Suprapubic skin (tissue), 4 donors: ENCODE results near the gene ZDHHC12. TPM values are rescaled to one million over a fixed set of nuclear protein-coding genes. Genes with fewer than 3 reads are reported as not detected.

ENCODE experiments used
- DNase-seq, 2 donors: peaks; one replicate each; pipeline ENCODE4 v3.0.0-alpha.2; 2019; ENCODE audit warnings: low spot score in 2 of 2
- H3K27ac ChIP-seq: fragments of 200-600 bp; sonication (generic); one replicate; pipeline ENCODE4 v1.5.1; 2019
- H3K27me3 ChIP-seq: fragments of 200-600 bp; sonication (generic); one replicate; pipeline ENCODE4 v1.5.1; 2019
- H3K36me3 ChIP-seq: fragments of 200-600 bp; sonication (generic); one replicate; pipeline ENCODE4 v1.5.1; 2019
- H3K4me1 ChIP-seq: fragments of 200-600 bp; sonication (generic); one replicate; pipeline ENCODE4 v1.5.1; 2019
- H3K4me3 ChIP-seq: fragments of 200-600 bp; sonication (generic); one replicate; pipeline ENCODE4 v1.5.1; 2019; ENCODE audit warnings: mild to moderate bottlenecking
- H3K9me3 ChIP-seq: fragments of 200-600 bp; sonication (generic); one replicate; pipeline ENCODE4 v1.5.1; 2019
- EP300 ChIP-seq: sonication (generic); formaldehyde crosslinking; IDR thresholded peaks from one replicate; pipeline ENCODE4 v1.6.1; 2017; ENCODE audit warnings: antibody characterized with exemption
- POLR2A ChIP-seq, 2 donors: fragments of 450-650 bp; IDR thresholded peaks; one replicate each; pipeline ENCODE4 v1.6.1; 2017; ENCODE audit warnings: antibody characterized with exemption in 2 of 2, mild to moderate bottlenecking in 2 of 2, moderate library complexity in 2 of 2
- POLR2AphosphoS5 ChIP-seq, 3 donors: sonication (generic); formaldehyde crosslinking; IDR thresholded peaks; one replicate each; pipeline ENCODE4 v1.6.1; 2017; ENCODE audit warnings: antibody characterized with exemption in 3 of 3
- WGBS: methylation state at CpG from one replicate; pipeline ENCODE4 v1.1.5; 2018; 5-methylcytosine and 5-hydroxymethylcytosine counted together
- total RNA-seq, 4 donors: library from RNA; depleted of rRNA; stranded (reverse); fragments of >200 nt; gene quantifications; one replicate each; pipeline ENCODE4 v1.1.0, GENCODE V29; 2016
- TF ChIP-seq, protein P1 (sequence below), 2 donors: fragments of 200-600 bp in 1 of 2; fragments of 450-650 bp in 1 of 2; sonication (generic) in 1 of 2; IDR thresholded peaks; one replicate each; pipeline ENCODE4 v1.5.1; 2016 to 2019; ENCODE audit warnings: antibody characterized with exemption in 2 of 2, mild to moderate bottlenecking in 1 of 2, moderate library complexity in 1 of 2

Gene ZDHHC12
- total RNA-seq, 4 donors from 2014 or later: 31.5 to 90.5 (median 75.0) TPM

DNA sequence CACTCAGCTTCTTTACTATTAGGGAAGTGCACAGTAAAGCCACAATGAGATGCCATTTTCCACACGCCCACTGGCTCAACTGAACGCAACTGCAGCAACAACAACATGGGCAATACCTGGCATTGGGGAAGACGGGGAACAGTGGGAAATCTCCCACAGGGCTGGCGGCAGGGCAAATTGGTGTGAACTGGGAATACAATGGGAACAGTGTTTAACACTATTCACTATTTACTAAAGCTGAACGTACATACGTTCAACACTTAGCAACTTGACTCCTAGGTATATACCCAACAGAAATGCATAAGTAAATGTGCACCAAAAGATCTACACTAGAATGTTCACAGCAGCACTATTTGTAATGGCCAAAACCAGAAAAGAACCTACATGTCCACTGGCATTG, 33.7 kb upstream of the ZDHHC12 start:
- TF ChIP-seq POLR2AphosphoS5 (IDR thresholded peaks at IDR 0.05) (no peak), EP300 (no peak), POLR2A (IDR thresholded peaks at IDR 0.05) (no peak)
- TF ChIP-seq, protein P1, sequence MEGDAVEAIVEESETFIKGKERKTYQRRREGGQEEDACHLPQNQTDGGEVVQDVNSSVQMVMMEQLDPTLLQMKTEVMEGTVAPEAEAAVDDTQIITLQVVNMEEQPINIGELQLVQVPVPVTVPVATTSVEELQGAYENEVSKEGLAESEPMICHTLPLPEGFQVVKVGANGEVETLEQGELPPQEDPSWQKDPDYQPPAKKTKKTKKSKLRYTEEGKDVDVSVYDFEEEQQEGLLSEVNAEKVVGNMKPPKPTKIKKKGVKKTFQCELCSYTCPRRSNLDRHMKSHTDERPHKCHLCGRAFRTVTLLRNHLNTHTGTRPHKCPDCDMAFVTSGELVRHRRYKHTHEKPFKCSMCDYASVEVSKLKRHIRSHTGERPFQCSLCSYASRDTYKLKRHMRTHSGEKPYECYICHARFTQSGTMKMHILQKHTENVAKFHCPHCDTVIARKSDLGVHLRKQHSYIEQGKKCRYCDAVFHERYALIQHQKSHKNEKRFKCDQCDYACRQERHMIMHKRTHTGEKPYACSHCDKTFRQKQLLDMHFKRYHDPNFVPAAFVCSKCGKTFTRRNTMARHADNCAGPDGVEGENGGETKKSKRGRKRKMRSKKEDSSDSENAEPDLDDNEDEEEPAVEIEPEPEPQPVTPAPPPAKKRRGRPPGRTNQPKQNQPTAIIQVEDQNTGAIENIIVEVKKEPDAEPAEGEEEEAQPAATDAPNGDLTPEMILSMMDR (IDR thresholded peaks at IDR 0.05): no peak
- 85% methylated on average over 6 of the region's 6 CpGs for WGBS
- H3K27me3 ChIP-seq: no peaks in the 10 kb centered on the region
- no peaks in the 10 kb centered on the region for H3K4me1 ChIP-seq
- DNase-seq: no peak
- H3K4me3 ChIP-seq: no peak overlapping the region
- peaks cover 15% of the 10 kb centered on the region for H3K36me3 ChIP-seq
- no peak overlapping the region for H3K27ac ChIP-seq
- no peaks in the 10 kb centered on the region for H3K9me3 ChIP-seq

DNA sequence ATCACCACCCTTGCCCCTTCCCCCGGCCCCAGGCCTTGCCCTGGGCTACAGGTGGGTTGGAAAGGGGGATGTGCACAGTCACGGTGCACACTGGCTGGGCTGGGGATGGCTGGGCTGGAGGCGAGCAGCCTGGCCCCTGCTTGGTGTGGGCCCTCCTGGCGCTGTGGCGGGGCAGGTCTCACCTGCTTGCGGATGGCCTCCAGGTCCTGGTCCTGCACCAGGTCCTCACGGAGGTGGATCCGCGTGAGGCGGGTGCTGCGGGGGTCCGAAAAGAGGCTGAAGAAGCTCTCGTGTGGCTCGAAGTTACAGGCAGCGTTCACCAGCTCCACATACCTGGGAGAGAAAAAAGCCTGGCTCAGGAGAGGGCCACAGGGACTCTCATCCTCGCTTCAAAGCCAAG, 29.7 kb upstream of the ZDHHC12 start:
- no peak for DNase-seq
- WGBS: 97% methylated on average over 15 of the region's 16 CpGs
- Histone ChIP-seq H3K27me3 (no peaks in the 10 kb centered on the region), H3K36me3 (peaks cover 43% of the 10 kb centered on the region), H3K9me3 (no peaks in the 10 kb centered on the region), H3K27ac (no peak overlapping the region), H3K4me3 (no peak overlapping the region), H3K4me1 (no peaks in the 10 kb centered on the region)
- no peak for TF ChIP-seq POLR2A (IDR thresholded peaks at IDR 0.05)
- TF ChIP-seq EP300: no peak
- no peak for TF ChIP-seq POLR2AphosphoS5 (IDR thresholded peaks at IDR 0.05)
- TF ChIP-seq, protein P1 (IDR thresholded peaks at IDR 0.05): no peak

DNA sequence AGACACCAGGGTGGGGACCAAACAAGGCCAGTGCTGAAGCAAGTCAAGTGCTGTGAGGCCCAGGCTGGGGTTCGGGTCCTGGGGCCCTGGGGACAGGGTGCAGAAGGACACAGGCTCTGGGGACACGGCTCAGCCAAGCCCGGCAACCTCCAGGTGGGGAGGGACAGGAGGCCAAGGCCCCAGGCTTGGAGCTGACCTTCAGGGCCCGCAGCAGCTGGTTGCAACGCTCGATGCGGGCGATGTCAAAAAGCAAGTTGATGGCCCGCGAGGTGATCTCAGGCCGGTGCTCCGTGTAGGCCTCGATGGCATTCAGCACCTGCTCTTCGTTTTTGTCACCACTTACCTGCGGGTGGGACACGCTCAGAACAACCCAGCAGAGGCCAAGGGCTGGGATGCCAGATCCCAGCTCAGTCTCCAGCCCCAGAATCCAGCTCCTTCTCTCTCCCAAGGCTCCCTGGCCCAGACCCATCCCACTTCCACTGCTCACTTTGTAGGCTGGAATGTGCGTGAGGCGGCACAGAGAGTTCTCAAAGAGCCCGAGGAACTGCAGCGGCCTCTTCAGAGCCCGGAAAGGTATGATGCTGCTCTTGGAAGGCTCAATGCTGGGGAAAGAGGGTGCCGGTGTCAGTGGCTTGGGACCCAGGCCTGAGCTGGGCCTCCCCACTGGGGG, 27.1 kb upstream of the ZDHHC12 start:
- 94% methylated on average over 7 of the region's 22 CpGs for WGBS
- TF ChIP-seq EP300 (no peak), POLR2AphosphoS5 (IDR thresholded peaks at IDR 0.05) (no peak), POLR2A (IDR thresholded peaks at IDR 0.05) (no peak)
- TF ChIP-seq, protein P1 (IDR thresholded peaks at IDR 0.05): no peak
- Histone ChIP-seq H3K36me3 (peaks cover 63% of the 10 kb centered on the region), H3K9me3 (no peaks in the 10 kb centered on the region), H3K27ac (no peak overlapping the region), H3K4me1 (no peaks in the 10 kb centered on the region), H3K4me3 (no peak overlapping the region), H3K27me3 (no peaks in the 10 kb centered on the region)
- DNase-seq: no peak

DNA sequence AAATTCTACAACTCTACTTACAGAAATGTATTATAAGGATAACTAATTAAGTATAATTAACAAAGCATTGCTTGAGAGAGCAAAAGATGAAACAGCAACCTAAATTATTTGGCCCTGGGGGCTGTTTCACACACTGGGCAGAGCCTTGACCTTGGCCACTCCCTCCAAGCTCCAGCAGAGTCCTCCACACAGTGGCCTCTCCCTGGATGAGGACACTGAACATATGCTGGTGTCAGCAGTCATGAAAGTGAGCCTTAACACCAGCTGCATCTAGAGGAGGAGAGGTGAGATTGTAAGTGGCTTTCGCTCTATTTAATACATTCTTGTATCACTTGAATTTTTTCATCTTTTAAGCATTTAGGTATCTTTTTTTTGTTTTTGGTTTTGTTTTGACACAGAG, 23.3 kb upstream of the ZDHHC12 start:
- Histone ChIP-seq H3K27ac (no peak overlapping the region), H3K4me3 (no peak overlapping the region), H3K36me3 (peaks cover 52% of the 10 kb centered on the region), H3K27me3 (no peaks in the 10 kb centered on the region), H3K9me3 (no peaks in the 10 kb centered on the region), H3K4me1 (no peaks in the 10 kb centered on the region)
- WGBS: 93% methylated on average over 1 of the region's 1 CpG
- TF ChIP-seq POLR2A (IDR thresholded peaks at IDR 0.05) (no peak), EP300 (no peak), POLR2AphosphoS5 (IDR thresholded peaks at IDR 0.05) (no peak)
- TF ChIP-seq, protein P1 (IDR thresholded peaks at IDR 0.05): no peak
- no peak for DNase-seq

DNA sequence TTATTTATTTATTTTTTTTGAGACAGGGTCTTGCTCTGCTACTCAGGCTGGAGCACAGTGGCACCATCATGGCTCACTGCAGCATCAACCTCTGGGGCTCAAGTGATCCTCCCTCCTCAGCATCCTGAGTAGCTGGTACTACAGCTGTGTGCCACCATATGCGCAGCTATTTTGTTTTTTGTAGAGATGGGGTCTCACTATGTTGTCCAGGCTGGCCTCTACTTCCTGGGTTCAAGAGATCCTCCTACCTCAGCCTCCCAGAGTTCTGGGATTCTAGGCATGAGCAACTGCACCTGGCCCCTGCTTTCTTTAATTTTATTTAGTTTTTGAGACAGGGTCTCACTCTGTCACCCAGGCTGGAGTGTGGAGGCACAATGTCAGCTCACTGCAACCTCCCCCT, 19.5 kb upstream of the ZDHHC12 start:
- Histone ChIP-seq H3K4me3 (no peak overlapping the region), H3K4me1 (no peaks in the 10 kb centered on the region), H3K27me3 (no peaks in the 10 kb centered on the region), H3K27ac (no peak overlapping the region), H3K36me3 (peaks cover 58% of the 10 kb centered on the region), H3K9me3 (no peaks in the 10 kb centered on the region)
- TF ChIP-seq POLR2A (IDR thresholded peaks at IDR 0.05) (no peak), EP300 (no peak), POLR2AphosphoS5 (IDR thresholded peaks at IDR 0.05) (no peak)
- TF ChIP-seq, protein P1 (IDR thresholded peaks at IDR 0.05): no peak
- no peak for DNase-seq
- 95% methylated on average over 1 of the region's 1 CpG for WGBS
